H1 (cell line): ENCODE results near the gene CCSER2. TPM values are rescaled to one million over a fixed set of nuclear protein-coding genes. Genes with fewer than 3 reads are reported as not detected.
A peak's percentile ranks its signal among the peaks of the same experiment; 100 is the strongest.

ENCODE experiments used
- ATF2 ChIP-seq: IDR thresholded peaks from 2 replicates; pipeline ENCODE4 v1.6.1; 2012; ENCODE audit warnings: low read length, inconsistent platforms
- BACH1 ChIP-seq: IDR thresholded peaks from 2 replicates; pipeline ENCODE4 v1.6.1; 2012; ENCODE audit warnings: low read length, improper control_type of control experiment
- BCL11A ChIP-seq, 2 experiments: IDR thresholded peaks; one replicate each; pipeline ENCODE4 v1.6.1; 2011; ENCODE audit warnings: low read depth in 2 of 2, low read length in 2 of 2, mild to moderate bottlenecking in 2 of 2
- BRCA1 ChIP-seq: IDR thresholded peaks from 2 replicates; pipeline ENCODE4 v1.6.1; 2012; ENCODE audit warnings: low read depth, low read length, improper control_type of control experiment
- CBX5 ChIP-seq: fragments of 300-800, 300-1000 bp; sonication (generic); IDR thresholded peaks from 2 replicates; pipeline ENCODE4 v1.7.1; 2016; ENCODE audit warnings: antibody characterized with exemption, low read length, low read depth
- CEBPB ChIP-seq: IDR thresholded peaks from 2 replicates; pipeline ENCODE4 v1.6.1; 2012; ENCODE audit warnings: low read depth, low read length
- CTBP2 ChIP-seq: IDR thresholded peaks from 2 replicates; pipeline ENCODE4 v1.7.0; 2011; ENCODE audit warnings: borderline replicate concordance, mild to moderate bottlenecking, moderate library complexity, mixed read lengths, low read length; ENCODE audit not compliant: insufficient read depth, insufficient read length
- CTCF ChIP-seq, 3 experiments: IDR thresholded peaks; 1 replicate in 2 of 3; 2 replicates in 1 of 3; pipeline versions ENCODE4 v1.5.1 to v1.6.1; 2011; ENCODE audit warnings: low read length in 3 of 3, mild to moderate bottlenecking in 3 of 3, inconsistent platforms in 2 of 3, low read depth in 1 of 3, moderate library complexity in 1 of 3; ENCODE audit not compliant: insufficient read depth in 1 of 3; ENCODE audit errors: control extremely low read depth in 1 of 3
- FOSL1 ChIP-seq: IDR thresholded peaks from 2 replicates; pipeline ENCODE4 v1.6.1; 2011; ENCODE audit warnings: mild to moderate bottlenecking, low read depth, low read length, moderate library complexity; ENCODE audit not compliant: insufficient read depth
- JUND ChIP-seq: IDR thresholded peaks from 2 replicates; pipeline ENCODE4 v1.6.1; 2011; ENCODE audit warnings: mild to moderate bottlenecking, improper control_type of control experiment, low read length
- POU5F1 ChIP-seq: IDR thresholded peaks from 2 replicates; pipeline ENCODE4 v1.6.1; 2011; ENCODE audit warnings: low read depth, mild to moderate bottlenecking, low read length, moderate library complexity
- RAD21 ChIP-seq, 2 experiments: IDR thresholded peaks in 1 of 2; conservative IDR thresholded peaks in 1 of 2; 2 replicates each; pipeline ENCODE4 v1.6.1; 2011; ENCODE audit warnings: low read depth in 2 of 2, low read length in 2 of 2, improper control_type of control experiment in 1 of 2, inconsistent platforms in 1 of 2, mild to moderate bottlenecking in 1 of 2, moderate library complexity in 1 of 2
- SUZ12 ChIP-seq: fragments of 200-600 bp; sonication (generic); IDR thresholded peaks from 2 replicates; pipeline ENCODE4 v1.6.1; 2012; ENCODE audit warnings: mild to moderate bottlenecking, inconsistent platforms, low read length, moderate library complexity, mixed read lengths
- TAF1 ChIP-seq: IDR thresholded peaks from 2 replicates; pipeline ENCODE4 v1.6.1; 2011; ENCODE audit warnings: mild to moderate bottlenecking, low read depth, low read length
- TBP ChIP-seq: IDR thresholded peaks from 2 replicates; pipeline ENCODE4 v1.6.1; 2011; ENCODE audit warnings: low read depth, low read length, improper control_type of control experiment
- TCF12 ChIP-seq: IDR thresholded peaks from 2 replicates; pipeline ENCODE4 v1.6.1; 2011; ENCODE audit warnings: low read depth, mild to moderate bottlenecking, low read length
- TEAD4 ChIP-seq: IDR thresholded peaks from 2 replicates; pipeline ENCODE4 v1.6.1; 2012; ENCODE audit warnings: low read depth, low read length, inconsistent platforms, mixed read lengths
- YY1 ChIP-seq: IDR thresholded peaks from 2 replicates; pipeline ENCODE4 v1.6.1; 2011; ENCODE audit warnings: low read depth, mild to moderate bottlenecking, low read length
- polyA plus RNA-seq, 7 experiments: library from polyadenylated mRNA; depleted of rRNA in 3 of 7; stranded (reverse) in 5 of 7; unstranded in 2 of 7; fragments of >200 nt in 5 of 7; fragments of 200-250 nt in 2 of 7; gene quantifications; 1 replicate in 5 of 7; 2 replicates in 1 of 7; 4 replicates in 1 of 7; pipeline versions ENCODE4 v1.2.1 to v1.2.3, GENCODE V29; 2011 to 2013; ENCODE audit warnings: missing spikeins in 2 of 7, mixed read lengths in 2 of 7
- total RNA-seq: library from RNA; stranded (reverse); fragmentation: NEBNext Ultra II Directional; extraction: Animal tissue kit (Norgen Biotek cat#: 25700); gene quantifications from 2 replicates; pipeline ENCODE4 v1.2.1, GENCODE V29; 2021
- TF ChIP-seq, protein P1 (sequence below): IDR thresholded peaks from 2 replicates; pipeline ENCODE4 v1.6.1; 2011; ENCODE audit warnings: low read length, improper control_type of control experiment

CCSER2 gene
- total and polyA plus RNA-seq, 2 of the 8 experiments (the other 6 are each of a cell fraction or from before 2014, with no cell fraction given) = 6.9 to 30.5 TPM

- TF ChIP-seq, protein P1, sequence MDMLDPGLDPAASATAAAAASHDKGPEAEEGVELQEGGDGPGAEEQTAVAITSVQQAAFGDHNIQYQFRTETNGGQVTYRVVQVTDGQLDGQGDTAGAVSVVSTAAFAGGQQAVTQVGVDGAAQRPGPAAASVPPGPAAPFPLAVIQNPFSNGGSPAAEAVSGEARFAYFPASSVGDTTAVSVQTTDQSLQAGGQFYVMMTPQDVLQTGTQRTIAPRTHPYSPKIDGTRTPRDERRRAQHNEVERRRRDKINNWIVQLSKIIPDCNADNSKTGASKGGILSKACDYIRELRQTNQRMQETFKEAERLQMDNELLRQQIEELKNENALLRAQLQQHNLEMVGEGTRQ = no peak
- no peak for TF ChIP-seq CBX5
- TF ChIP-seq TEAD4 = no peak
- 0 out of 2 replicates have a peak, but pooled peaks have one; percentile 6 for TF ChIP-seq TBP
- TF ChIP-seq BRCA1 = no peak
- TF ChIP-seq BCL11A (IDR thresholded peaks at IDR 0.05; ENCODE audit: low read depth in 2 of 2, low read length in 2 of 2) = no peak
- peak; percentile 61; the same call in 1 of the 2 replicates for TF ChIP-seq TAF1
- no peak for TF ChIP-seq CEBPB
- TF ChIP-seq FOSL1 = no peak
- TF ChIP-seq ATF2 = no peak
- 0 out of 2 replicates have a peak, but pooled peaks have one; percentile 27 for TF ChIP-seq YY1
- no peak for TF ChIP-seq BACH1
- TF ChIP-seq SUZ12 = no peak
- TF ChIP-seq TCF12 = no peak
- no peak for TF ChIP-seq POU5F1
- TF ChIP-seq CTBP2 = no peak
- TF ChIP-seq CTCF (IDR thresholded peaks at IDR 0.05; ENCODE audit: control extremely low read depth in 1 of 3, insufficient read depth in 1 of 3, low read depth in 1 of 3, low read length in 3 of 3) = peak in 1 of 3 experiments; percentile 7; a peak in 1 of 4 replicates
- no peak for TF ChIP-seq JUND
- no peak for TF ChIP-seq RAD21 (IDR thresholded peaks at IDR 0.05 in 1 of 2, conservative IDR thresholded peaks at IDR 0.05 in 1 of 2; ENCODE audit: low read depth in 2 of 2, low read length in 2 of 2)
These were observed at the start of gene CCSER2 (continued) for GRCh38 chr10:84328418-84329195.
